ENCODE measurements around the gene PRXL2A. TPM values are rescaled to one million over a fixed set of nuclear protein-coding genes. Genes with fewer than 3 reads are reported as not detected.
A peak's percentile ranks its signal among the peaks of the same experiment; 100 is the strongest.

The PRXL2A gene
- total RNA-seq, 2 donors from 2014 or later: 101 to 127 TPM

DNA sequence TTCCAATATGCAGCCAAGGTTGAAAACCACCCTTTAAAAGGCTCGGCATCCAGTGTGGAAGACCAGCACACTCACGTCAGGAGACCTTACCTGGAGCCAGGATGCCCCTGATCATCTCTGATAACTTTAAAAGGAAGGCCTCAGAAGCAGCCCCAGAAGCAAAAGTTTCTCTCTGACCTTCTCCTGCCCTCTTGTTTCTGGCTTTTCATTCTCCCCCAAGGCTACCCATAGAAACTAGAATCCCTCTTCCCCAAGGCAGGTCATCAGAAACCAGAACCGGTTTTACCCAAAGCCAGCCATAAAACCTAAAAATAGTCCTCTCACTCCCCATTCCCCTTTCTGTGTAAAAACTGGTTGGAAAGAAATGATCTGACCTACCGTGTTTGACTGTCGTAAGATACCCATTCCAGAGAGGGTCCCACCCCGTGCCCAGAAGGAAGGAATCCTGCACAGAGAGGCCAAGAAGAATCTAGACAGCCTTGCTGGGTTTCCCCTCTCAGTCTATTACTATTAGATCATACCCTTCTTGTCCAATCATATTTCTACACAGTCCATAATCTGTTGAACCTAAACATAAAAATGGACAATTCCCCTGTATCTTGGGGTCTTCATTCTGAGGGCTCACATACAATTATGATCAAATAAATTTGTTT is 28.2 kb downstream of the PRXL2A start:
- H3K36me3 Mint-ChIP-seq (ENCODE audit: low read depth): peaks cover 27% of the 10 kb centered on the region
- Histone ChIP-seq H3K27ac (ENCODE audit: low read depth, low read length) (peak overlapping the region; percentile 7), H3K36me3 (ENCODE audit: control insufficient read depth, insufficient read depth, low read length) (peaks cover 19% of the 10 kb centered on the region), H3K4me3 (ENCODE audit: low read length) (no peak overlapping the region), H3K27me3 (ENCODE audit: control insufficient read depth, insufficient read depth, low read length, poor library complexity, severe bottlenecking) (no peaks in the 10 kb centered on the region), H3K9ac (ENCODE audit: extremely low read depth, low read length, poor library complexity, severe bottlenecking) (peak overlapping the region; percentile 15), H3K4me1 (ENCODE audit: control insufficient read depth, insufficient read depth, low read length) (peaks cover 9% of the 10 kb centered on the region), H3K9me3 (ENCODE audit: control insufficient read depth, low read length) (no peaks in the 10 kb centered on the region)
- DNase-seq: no peak
- TF ChIP-seq CTCF (conservative IDR thresholded peaks at IDR 0.05): no peak
- 90 to 95% methylated on average over 4 to 6 of the region's 6 CpGs for WGBS, 2 experiments (ENCODE audit: insufficient coverage in 1 of 2, insufficient read length in 1 of 2)
- no peaks in the 10 kb centered on the region for H3K27me3 Mint-ChIP-seq (ENCODE audit: insufficient read depth)
- H3K4me3 Mint-ChIP-seq: no peak overlapping the region
- H3K4me1 Mint-ChIP-seq: peaks cover 28% of the 10 kb centered on the region
- no peak overlapping the region for H3K27ac Mint-ChIP-seq
- H3K9me3 Mint-ChIP-seq: no peaks in the 10 kb centered on the region

- no peaks in the 10 kb centered on the region for H3K9me3 ChIP-seq (ENCODE audit: control insufficient read depth, low read length)
- DNase-seq: peak; percentile 62
- peaks cover 28% of the 10 kb centered on the region for H3K4me1 Mint-ChIP-seq
- no peaks in the 10 kb centered on the region for H3K27me3 ChIP-seq (ENCODE audit: control insufficient read depth, insufficient read depth, low read length, poor library complexity, severe bottlenecking)
- H3K27me3 Mint-ChIP-seq (ENCODE audit: insufficient read depth): no peaks in the 10 kb centered on the region
- H3K9ac ChIP-seq (ENCODE audit: extremely low read depth, low read length, poor library complexity, severe bottlenecking): no peak overlapping the region
- no peak overlapping the region for H3K4me3 Mint-ChIP-seq
- no peak overlapping the region for H3K4me3 ChIP-seq (ENCODE audit: low read length)
- TF ChIP-seq CTCF (conservative IDR thresholded peaks at IDR 0.05): no peak
- H3K36me3 Mint-ChIP-seq (ENCODE audit: low read depth): peaks cover 21% of the 10 kb centered on the region
- 79% methylated on average over 2 of the region's 2 CpGs; no CpG with 5 or more reads in 1 of the 2 experiments for WGBS, 2 experiments (ENCODE audit: insufficient coverage in 1 of 2, insufficient read length in 1 of 2)
- peaks cover 12% of the 10 kb centered on the region for H3K36me3 ChIP-seq (ENCODE audit: control insufficient read depth, insufficient read depth, low read length)
- peaks cover 9% of the 10 kb centered on the region for H3K4me1 ChIP-seq (ENCODE audit: control insufficient read depth, insufficient read depth, low read length)
- H3K27ac ChIP-seq (ENCODE audit: low read depth, low read length): no peak overlapping the region
- H3K9me3 Mint-ChIP-seq: no peaks in the 10 kb centered on the region
- H3K27ac Mint-ChIP-seq: no peak overlapping the region
These were observed 28.9 kb downstream of the PRXL2A start for GRCh38 chr10:80437227-80437626.

- peaks cover 6% of the 10 kb centered on the region for H3K4me1 ChIP-seq (ENCODE audit: control insufficient read depth, insufficient read depth, low read length)
- Mint-ChIP-seq H3K4me3 (no peak overlapping the region), H3K27me3 (ENCODE audit: insufficient read depth) (peaks cover 4% of the 10 kb centered on the region), H3K36me3 (ENCODE audit: low read depth) (no peaks in the 10 kb centered on the region), H3K4me1 (peaks cover 28% of the 10 kb centered on the region), H3K9me3 (no peaks in the 10 kb centered on the region), H3K27ac (no peak overlapping the region)
- WGBS, 2 experiments (ENCODE audit: insufficient coverage in 1 of 2, insufficient read length in 1 of 2): 94 to 96% methylated on average over 3 to 8 of the region's 8 CpGs
- H3K9me3 ChIP-seq (ENCODE audit: control insufficient read depth, low read length): no peaks in the 10 kb centered on the region
- no peak overlapping the region for H3K4me3 ChIP-seq (ENCODE audit: low read length)
- H3K27me3 ChIP-seq (ENCODE audit: control insufficient read depth, insufficient read depth, low read length, poor library complexity, severe bottlenecking): no peaks in the 10 kb centered on the region
- TF ChIP-seq CTCF (conservative IDR thresholded peaks at IDR 0.05): no peak
- DNase-seq: no peak
- H3K27ac ChIP-seq (ENCODE audit: low read depth, low read length): no peak overlapping the region
- no peaks in the 10 kb centered on the region for H3K36me3 ChIP-seq (ENCODE audit: control insufficient read depth, insufficient read depth, low read length)
- no peak overlapping the region for H3K9ac ChIP-seq (ENCODE audit: extremely low read depth, low read length, poor library complexity, severe bottlenecking)
These were observed 33.5 kb downstream of the PRXL2A start for GRCh38 chr10:80441831-80442230.
